ENCODE data around the gene CYP11A1. TPM values are rescaled to one million over a fixed set of nuclear protein-coding genes. Genes with fewer than 3 reads are reported as not detected.

Gene CYP11A1
- total RNA-seq, 1 donor from 2014 or later, result 1.9 TPM

DNA sequence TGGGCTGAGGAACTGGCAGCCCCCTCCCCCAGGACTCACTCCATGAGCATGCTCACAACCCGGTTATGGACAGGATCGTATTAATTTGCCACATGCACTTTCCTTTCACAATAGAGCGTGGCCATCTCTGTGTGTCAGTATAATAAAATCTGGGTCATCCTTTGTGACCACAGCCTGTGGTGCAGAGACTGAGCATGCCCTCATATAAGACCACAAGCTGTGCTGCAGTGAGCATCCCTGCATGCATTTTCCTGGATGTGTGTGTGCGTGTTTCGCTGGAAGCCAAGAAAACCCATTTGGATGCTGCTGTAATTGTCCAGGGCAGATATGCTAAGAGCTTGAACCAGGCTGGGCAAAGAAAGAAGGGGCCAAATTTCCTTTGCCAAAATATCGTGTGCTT, 39.7 kb downstream of the CYP11A1 start:
- no peak for DNase-seq (ENCODE audit: low spot score)

GRCh38 chr15:74326746-74327145, 40.7 kb downstream of the CYP11A1 start:
- DNase-seq (ENCODE audit: low spot score), result no peak

- DNase-seq (ENCODE audit: low spot score), result no peak
These were observed 42.7 kb downstream of the CYP11A1 start for GRCh38 chr15:74324714-74325113.

DNA sequence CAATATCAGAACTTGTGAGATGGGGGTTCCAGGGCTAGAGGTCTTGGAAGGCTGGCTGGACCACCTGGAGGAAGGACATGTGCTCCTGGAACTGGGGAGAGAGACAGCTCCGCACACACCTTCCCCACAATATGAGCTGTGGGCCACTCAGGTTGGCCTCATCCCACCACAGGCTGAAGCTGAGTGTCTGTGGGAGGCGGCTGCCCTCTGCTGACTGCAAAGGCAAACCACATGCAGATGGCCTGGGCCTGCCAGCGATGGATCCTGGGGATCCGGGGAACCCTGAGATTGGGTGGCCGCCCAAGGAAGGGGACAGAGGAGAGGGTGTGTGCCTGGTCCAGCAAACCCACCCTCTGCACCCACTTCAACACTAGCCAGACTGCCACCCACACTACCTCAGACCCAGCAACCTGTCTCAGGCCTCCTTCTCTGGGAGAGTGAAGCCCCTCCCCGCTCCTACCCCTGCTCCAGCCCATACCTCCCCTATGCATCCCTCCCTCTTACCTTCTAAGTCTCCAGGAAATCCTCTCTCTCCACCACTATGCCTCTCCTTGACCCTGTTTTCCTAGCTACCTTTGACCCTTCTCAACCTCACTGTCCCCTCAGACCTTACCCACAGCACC, 44.8 kb downstream of the CYP11A1 start:
- DNase-seq (ENCODE audit: low spot score), result no peak

- no peak for DNase-seq (ENCODE audit: low spot score)
These were observed 46.8 kb downstream of the CYP11A1 start for GRCh38 chr15:74320352-74321247.

GRCh38 chr15:74319596-74320351, 47.7 kb downstream of the CYP11A1 start:
- DNase-seq (ENCODE audit: low spot score), result no peak

DNA sequence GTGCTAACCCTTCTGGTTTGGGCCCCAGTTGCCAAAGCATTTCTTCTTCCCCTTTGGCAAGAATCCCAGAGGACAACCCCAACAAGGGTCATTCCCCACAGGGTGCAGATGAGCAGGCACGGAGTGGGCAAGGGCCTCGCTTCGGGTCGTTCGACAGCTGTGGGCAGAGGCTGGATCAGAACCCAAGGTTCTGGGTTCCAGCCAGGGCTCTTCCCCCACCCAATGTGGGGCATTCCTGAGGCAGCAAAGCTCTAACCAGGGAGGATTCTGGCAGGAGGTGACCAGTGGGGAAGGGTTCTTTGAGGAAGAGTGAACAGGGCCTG, 48.3 kb downstream of the CYP11A1 start:
- no peak for DNase-seq (ENCODE audit: low spot score)

- no peak for DNase-seq (ENCODE audit: low spot score)
These were observed 48.9 kb downstream of the CYP11A1 start for GRCh38 chr15:74318376-74319137.

DNA sequence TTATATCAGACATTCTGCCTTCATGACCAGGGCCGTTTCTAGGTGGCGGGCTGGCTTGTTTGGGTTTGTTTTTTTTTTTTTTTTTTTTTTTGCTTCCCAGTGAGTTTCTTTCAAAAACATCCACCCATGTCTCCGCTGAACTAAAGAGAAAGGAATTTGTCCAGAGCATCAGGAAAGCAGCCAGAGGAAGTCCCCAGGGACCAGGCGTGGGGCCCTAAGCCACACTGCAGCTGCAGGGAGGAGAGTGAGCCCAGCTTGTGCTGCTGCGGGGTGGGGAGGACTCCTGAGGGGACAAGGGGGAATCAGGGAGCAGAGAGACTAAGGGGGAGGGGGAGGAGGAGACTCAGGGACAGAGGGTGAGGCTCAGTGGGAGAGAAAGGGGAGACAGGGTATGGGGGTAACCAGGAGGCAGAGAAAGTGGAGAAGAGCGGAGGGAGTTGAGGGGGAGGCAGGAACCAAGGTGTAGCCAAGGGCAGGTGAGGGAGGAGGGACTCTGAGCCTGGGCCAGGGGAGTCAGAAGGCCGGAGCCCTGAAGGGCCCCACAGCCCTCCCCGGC, 49.5 kb downstream of the CYP11A1 start:
- no peak for DNase-seq (ENCODE audit: low spot score)

DNA sequence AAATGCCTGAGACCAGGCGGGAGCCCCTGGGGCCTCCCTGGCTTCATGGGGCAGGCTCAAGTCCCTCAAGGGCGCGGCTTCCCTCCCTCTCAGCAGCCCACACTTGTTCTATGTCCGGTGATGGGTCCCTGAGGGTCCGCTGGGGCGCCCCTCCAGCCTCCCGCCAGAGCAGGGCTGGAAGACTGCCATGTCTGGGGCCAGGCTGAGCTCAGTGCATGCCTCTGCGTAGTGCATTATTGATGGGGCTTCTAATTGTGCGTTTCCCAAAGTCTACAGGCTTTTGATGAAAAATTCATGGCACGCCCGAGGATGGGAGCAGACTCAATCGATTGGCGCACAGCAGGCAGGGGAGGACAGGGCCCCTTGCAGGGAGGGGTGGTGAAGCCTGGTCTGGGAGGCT, 51.3 kb downstream of the CYP11A1 start:
- no peak for DNase-seq (ENCODE audit: low spot score)

- DNase-seq (ENCODE audit: low spot score), result no peak
These were observed 51.8 kb downstream of the CYP11A1 start for GRCh38 chr15:74315626-74316025.

DNA sequence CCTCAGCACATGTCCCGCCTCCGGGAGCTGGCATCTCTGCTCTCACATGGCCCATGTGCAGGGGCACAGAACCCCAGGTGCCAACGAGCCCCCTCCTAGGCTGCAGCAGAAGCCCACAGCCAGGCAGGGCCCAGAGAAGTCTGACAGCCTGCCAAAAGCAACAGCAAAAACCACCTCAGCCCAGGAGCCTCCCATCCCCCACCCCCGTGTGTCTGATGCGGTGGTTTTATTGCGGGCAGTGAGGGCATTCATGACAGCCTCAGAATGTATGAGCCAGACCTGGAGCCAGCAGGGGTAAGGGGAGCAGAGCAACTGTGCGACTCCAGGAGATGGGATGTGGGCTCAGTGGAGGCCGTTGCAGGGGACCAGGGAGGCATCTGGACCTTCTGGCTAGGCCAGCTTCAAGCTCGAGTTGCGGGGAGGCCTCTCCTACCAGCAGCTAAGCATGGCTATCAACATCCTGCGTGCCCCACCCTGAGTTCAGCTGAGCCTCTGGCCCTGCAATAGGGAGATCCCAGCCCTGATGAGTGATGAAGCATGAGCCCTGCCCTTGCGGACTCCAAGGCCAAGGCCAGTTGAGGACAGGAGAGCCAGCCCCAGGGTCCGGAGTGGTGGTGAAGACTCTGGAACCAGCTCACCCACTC, 52.5 kb downstream of the CYP11A1 start:
- DNase-seq (ENCODE audit: low spot score), result no peak

GRCh38 chr15:74313889-74314288, 53.6 kb downstream of the CYP11A1 start:
- DNase-seq (ENCODE audit: low spot score), result no peak

- DNase-seq (ENCODE audit: low spot score), result no peak
These were observed 54.9 kb downstream of the CYP11A1 start for GRCh38 chr15:74312445-74313007.

GRCh38 chr15:74311734-74312444, 55.6 kb downstream of the CYP11A1 start:
- DNase-seq (ENCODE audit: low spot score), result no peak

DNA sequence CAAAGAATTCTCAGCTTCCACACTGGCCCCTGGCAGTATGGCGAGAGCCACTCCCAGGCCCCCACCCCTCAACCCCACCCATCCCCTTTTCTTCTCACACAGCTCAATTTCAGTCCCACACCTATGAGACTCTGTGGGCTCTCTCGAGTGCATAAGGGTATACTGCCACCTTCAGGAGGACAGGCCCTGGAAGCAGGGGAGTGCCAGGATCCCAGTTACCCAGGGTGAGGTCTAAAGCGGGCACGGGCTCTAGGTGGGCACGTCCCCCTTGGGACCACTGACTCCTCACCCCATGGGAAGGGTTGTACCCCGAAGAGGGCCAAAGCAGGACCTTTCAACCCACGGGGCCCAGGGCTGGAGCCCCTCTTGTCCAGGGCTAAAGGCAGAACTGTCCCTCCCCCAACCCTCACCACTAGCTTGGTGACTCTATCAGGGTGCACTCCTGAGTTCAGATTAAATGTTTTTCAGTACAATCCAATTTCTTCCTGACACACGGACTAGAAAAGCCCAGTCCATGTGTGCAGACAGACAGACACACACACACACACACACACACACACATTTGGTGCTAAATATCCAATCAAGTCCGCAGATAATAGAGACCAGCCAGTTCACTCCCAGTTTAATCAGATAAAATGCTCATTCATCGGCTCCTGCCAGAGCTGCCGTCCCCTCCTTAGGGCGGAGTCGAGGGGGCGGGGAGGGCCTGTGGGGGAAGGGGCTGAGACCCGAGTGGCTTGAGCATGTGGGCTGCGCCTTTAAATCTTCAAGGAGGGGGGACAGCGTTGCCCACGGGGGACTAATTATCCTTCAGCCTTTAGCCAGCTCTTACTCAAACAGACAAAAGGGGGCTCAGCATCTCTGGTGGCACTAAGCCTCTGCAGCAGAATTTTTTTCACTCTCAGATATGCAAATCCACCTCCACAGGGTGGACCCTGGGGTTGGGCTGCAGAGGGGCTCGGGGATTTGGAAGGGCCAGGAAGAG, 59.3 kb downstream of the CYP11A1 start:
- no peak for DNase-seq (ENCODE audit: low spot score)

- DNase-seq (ENCODE audit: low spot score), result no peak
These were observed 60.6 kb downstream of the CYP11A1 start for GRCh38 chr15:74306781-74307217.

DNA sequence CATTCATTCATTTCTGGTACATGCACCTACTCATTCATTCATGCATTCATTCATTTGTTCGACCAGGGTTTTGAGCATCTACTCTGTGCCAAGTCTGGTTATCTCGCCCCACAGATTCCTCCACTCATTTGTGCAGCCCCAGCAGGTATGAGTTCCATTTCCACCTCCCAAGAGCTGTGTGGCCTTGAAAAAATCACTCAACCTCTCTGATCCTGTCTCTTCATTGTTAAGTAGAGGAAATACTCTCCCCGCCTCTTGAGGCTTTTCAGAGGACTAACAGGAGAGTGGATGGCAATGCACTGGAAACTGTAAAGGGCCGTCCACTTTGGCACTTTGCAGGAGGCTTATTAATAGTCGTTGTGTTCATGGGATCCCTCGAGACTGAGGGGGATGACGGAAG, 61.8 kb downstream of the CYP11A1 start:
- no peak for DNase-seq (ENCODE audit: low spot score)
